Duodenal mucosa (tissue), 2 donors: ENCODE data around the gene CTDP1.

Experiments used
- H3K27ac ChIP-seq: one replicate; pipeline ENCODE4 v1.7.0; 2013; ENCODE audit warnings: low read depth, low read length
- H3K27me3 ChIP-seq, 2 donors: one replicate each; pipeline ENCODE4 v1.7.0; 2013; ENCODE audit warnings: low read length in 2 of 2, control low read depth in 1 of 2; ENCODE audit not compliant: insufficient read depth in 2 of 2, control insufficient read depth in 1 of 2
- H3K36me3 ChIP-seq, 2 donors: one replicate each; pipeline ENCODE4 v1.7.0; 2013; ENCODE audit warnings: low read length in 2 of 2, control low read depth in 1 of 2; ENCODE audit not compliant: insufficient read depth in 2 of 2, control insufficient read depth in 1 of 2
- H3K4me1 ChIP-seq, 2 donors: one replicate each; pipeline ENCODE4 v1.7.0; 2013; ENCODE audit warnings: low read length in 2 of 2, control low read depth in 1 of 2; ENCODE audit not compliant: insufficient read depth in 2 of 2, control insufficient read depth in 1 of 2
- H3K4me3 ChIP-seq, 2 donors: one replicate each; pipeline ENCODE4 v1.7.0; 2013; ENCODE audit warnings: low read length in 2 of 2, low read depth in 1 of 2
- H3K9ac ChIP-seq, 2 donors: one replicate each; pipeline ENCODE4 v1.7.0; 2013; ENCODE audit warnings: low read length in 2 of 2, low read depth in 1 of 2
- H3K9me3 ChIP-seq, 2 donors: one replicate each; pipeline ENCODE4 v1.7.0; 2013; ENCODE audit warnings: low read length in 2 of 2, control low read depth in 1 of 2; ENCODE audit not compliant: control insufficient read depth in 1 of 2

CTDP1 gene

GRCh38 chr18:79679552-79680099 lies at the start of gene CTDP1:
CTDP1 (plus strand) TSS chr18:79679803; CDS start chr18:79679948, 145 bp downstream.
- H3K9me3 ChIP-seq, result no peaks in the 10 kb centered on the region
- peaks cover 30% of the 10 kb centered on the region in 2 donors for H3K4me1 ChIP-seq
- H3K9ac ChIP-seq, result peak within 1 kb of the TSS; percentile 72 to 81
- peaks cover 0 to 17% of the 10 kb centered on the region in 2 donors for H3K36me3 ChIP-seq
- peak within 1 kb of the TSS; percentile 99 for H3K27ac ChIP-seq
- H3K27me3 ChIP-seq, result no peaks in the 10 kb centered on the region
- peak within 1 kb of the TSS; percentile 78 to 88 for H3K4me3 ChIP-seq

- Histone ChIP-seq H3K36me3 (no peaks in the 10 kb centered on the region), H3K27me3 (no peaks in the 10 kb centered on the region), H3K9ac (no peak overlapping the region), H3K27ac (no peak overlapping the region), H3K4me3 (no peak overlapping the region), H3K4me1 (peaks cover 0 to 4% of the 10 kb centered on the region in 2 donors), H3K9me3 (peaks cover 0 to 7% of the 10 kb centered on the region in 2 donors)
Measured at GRCh38 chr18:79630281-79631095, 49.1 kb upstream of the CTDP1 start.

- peaks cover 0 to 3% of the 10 kb centered on the region in 2 donors for H3K4me1 ChIP-seq
- no peak overlapping the region for H3K9ac ChIP-seq
- H3K9me3 ChIP-seq, result peaks cover 0 to 7% of the 10 kb centered on the region in 2 donors
- no peaks in the 10 kb centered on the region for H3K36me3 ChIP-seq
- H3K4me3 ChIP-seq, result no peak overlapping the region
- no peak overlapping the region for H3K27ac ChIP-seq
- no peaks in the 10 kb centered on the region for H3K27me3 ChIP-seq
Measured at GRCh38 chr18:79631096-79631507, 48.5 kb upstream of the CTDP1 start.

- Histone ChIP-seq H3K4me1 (no peaks in the 10 kb centered on the region), H3K9ac (no peak overlapping the region), H3K9me3 (peaks cover 0 to 7% of the 10 kb centered on the region in 2 donors), H3K36me3 (no peaks in the 10 kb centered on the region), H3K27me3 (no peaks in the 10 kb centered on the region), H3K4me3 (no peak overlapping the region), H3K27ac (no peak overlapping the region)
Measured at GRCh38 chr18:79631761-79632446, 47.7 kb upstream of the CTDP1 start.

GRCh38 chr18:79632765-79633164 lies 46.8 kb upstream of the CTDP1 start:
- no peak overlapping the region for H3K9ac ChIP-seq
- no peaks in the 10 kb centered on the region for H3K4me1 ChIP-seq
- H3K9me3 ChIP-seq, result peaks cover 0 to 7% of the 10 kb centered on the region in 2 donors
- H3K27ac ChIP-seq, result no peak overlapping the region
- H3K27me3 ChIP-seq, result no peaks in the 10 kb centered on the region
- no peaks in the 10 kb centered on the region for H3K36me3 ChIP-seq
- no peak overlapping the region for H3K4me3 ChIP-seq

GRCh38 chr18:79634186-79634585 lies 45.4 kb upstream of the CTDP1 start:
- no peak overlapping the region for H3K9ac ChIP-seq
- no peak overlapping the region for H3K4me3 ChIP-seq
- no peak overlapping the region for H3K27ac ChIP-seq
- H3K36me3 ChIP-seq, result no peaks in the 10 kb centered on the region
- H3K27me3 ChIP-seq, result no peaks in the 10 kb centered on the region
- H3K9me3 ChIP-seq, result peaks cover 0 to 7% of the 10 kb centered on the region in 2 donors
- no peaks in the 10 kb centered on the region for H3K4me1 ChIP-seq

GRCh38 chr18:79634593-79635426 lies 44.8 kb upstream of the CTDP1 start:
- H3K36me3 ChIP-seq, result no peaks in the 10 kb centered on the region
- no peak overlapping the region for H3K27ac ChIP-seq
- H3K4me1 ChIP-seq, result no peaks in the 10 kb centered on the region
- H3K4me3 ChIP-seq, result no peak overlapping the region
- no peaks in the 10 kb centered on the region for H3K27me3 ChIP-seq
- H3K9ac ChIP-seq, result no peak overlapping the region
- H3K9me3 ChIP-seq, result peaks cover 0 to 7% of the 10 kb centered on the region in 2 donors

- Histone ChIP-seq H3K36me3 (no peaks in the 10 kb centered on the region), H3K27ac (no peak overlapping the region), H3K9me3 (peaks cover 0 to 7% of the 10 kb centered on the region in 2 donors)
Measured at GRCh38 chr18:79635427-79635726, 44.2 kb upstream of the CTDP1 start.

GRCh38 chr18:79637181-79637920 lies 42.3 kb upstream of the CTDP1 start:
- H3K27ac ChIP-seq, result no peak overlapping the region
- H3K9me3 ChIP-seq, result peaks cover 0 to 7% of the 10 kb centered on the region in 2 donors
- no peaks in the 10 kb centered on the region for H3K36me3 ChIP-seq
- H3K9ac ChIP-seq, result no peak overlapping the region
- H3K27me3 ChIP-seq, result no peaks in the 10 kb centered on the region
- H3K4me3 ChIP-seq, result no peak overlapping the region
- H3K4me1 ChIP-seq, result no peaks in the 10 kb centered on the region

More at GRCh38 chr18:79635427-79635726, 44.2 kb upstream of the CTDP1 start:
- Histone ChIP-seq H3K9ac (no peak overlapping the region), H3K4me1 (no peaks in the 10 kb centered on the region), H3K4me3 (no peak overlapping the region), H3K27me3 (no peaks in the 10 kb centered on the region)
